ENCODE results near the gene TAF4.

GRCh38 chr20:62062661-62063314, 2.9 kb downstream of the TAF4 start:
- TF ChIP-seq, protein P1, sequence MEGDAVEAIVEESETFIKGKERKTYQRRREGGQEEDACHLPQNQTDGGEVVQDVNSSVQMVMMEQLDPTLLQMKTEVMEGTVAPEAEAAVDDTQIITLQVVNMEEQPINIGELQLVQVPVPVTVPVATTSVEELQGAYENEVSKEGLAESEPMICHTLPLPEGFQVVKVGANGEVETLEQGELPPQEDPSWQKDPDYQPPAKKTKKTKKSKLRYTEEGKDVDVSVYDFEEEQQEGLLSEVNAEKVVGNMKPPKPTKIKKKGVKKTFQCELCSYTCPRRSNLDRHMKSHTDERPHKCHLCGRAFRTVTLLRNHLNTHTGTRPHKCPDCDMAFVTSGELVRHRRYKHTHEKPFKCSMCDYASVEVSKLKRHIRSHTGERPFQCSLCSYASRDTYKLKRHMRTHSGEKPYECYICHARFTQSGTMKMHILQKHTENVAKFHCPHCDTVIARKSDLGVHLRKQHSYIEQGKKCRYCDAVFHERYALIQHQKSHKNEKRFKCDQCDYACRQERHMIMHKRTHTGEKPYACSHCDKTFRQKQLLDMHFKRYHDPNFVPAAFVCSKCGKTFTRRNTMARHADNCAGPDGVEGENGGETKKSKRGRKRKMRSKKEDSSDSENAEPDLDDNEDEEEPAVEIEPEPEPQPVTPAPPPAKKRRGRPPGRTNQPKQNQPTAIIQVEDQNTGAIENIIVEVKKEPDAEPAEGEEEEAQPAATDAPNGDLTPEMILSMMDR (IDR thresholded peaks at IDR 0.05) = no peak
- TF ChIP-seq POLR2AphosphoS5 (IDR thresholded peaks at IDR 0.05) (no peak), POLR2A (IDR thresholded peaks at IDR 0.05) (no peak)
